ENCODE data around the gene TBXA2R.

TBXA2R gene

DNA sequence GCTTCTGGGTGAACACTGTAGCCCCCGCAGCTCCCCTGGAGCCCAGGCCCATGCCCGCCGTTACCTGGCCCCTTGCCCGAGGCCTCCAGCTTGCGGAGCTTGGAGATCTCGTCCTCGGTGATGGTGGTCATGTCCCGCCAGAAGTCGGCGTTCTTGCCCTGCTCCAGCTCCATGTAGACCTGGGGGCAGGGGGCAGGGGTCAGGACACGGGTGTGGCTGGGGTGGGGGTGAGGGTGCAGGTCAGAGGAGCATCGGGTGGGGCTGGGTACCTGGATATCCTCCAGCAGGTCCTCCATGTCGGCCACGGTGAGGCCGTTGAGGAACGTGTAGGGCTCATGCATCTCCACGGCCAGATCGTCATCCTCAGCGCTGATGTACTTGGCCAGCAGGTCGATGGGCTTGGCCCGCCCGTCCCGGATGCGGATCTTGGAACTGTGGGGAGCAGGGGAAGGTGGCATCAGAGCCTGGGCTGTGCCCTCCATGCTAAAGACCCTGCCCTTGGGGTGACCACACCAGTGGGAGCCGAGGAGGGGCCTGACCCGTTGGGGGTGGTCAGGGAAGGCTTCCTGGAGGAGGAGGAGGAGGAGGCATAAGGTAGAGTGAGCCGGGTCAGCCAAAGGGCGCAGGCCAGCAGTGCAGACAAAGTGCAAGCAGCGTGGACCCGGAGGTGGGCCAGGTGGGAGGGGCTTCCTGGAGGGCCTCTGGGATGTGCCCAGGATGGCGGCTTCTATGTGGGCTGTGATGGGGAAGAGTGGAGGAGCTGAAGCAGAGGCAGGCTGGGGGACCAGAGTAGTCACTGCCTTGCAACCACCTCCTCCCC, 12.3 kb upstream of the TBXA2R start:
- no peak for DNase-seq

DNA sequence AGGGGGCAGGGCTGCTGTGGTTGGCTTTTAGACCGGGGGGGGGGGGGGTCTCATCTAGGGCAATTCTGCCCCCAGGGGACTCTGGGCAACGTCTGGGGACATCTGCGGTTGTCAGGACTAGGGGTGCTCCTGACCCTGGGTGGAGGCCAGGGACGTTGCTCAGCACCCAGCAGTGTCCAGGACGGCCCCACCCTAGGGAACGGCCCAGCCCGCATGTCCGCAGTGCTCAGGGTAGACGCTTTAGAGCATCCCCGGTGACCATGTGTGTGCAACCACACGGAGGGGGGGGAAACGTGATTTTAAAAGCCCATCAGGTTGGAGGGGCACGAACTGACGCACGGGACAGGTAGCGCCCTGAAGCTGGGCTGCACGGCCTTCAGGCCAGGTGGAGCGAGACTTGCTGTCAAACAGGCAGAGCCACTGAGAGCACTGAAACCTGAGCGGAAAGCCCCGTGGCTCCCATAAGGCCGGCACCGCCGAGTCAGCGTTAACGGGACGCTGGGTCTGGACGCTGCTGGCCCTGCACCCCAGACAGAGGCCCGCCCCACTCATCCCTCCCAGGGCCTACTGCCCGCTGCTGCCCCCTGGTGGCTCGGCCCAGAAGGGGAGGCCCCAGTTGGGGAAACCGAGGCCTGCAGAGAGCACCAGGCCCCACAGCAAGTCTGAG, 11.6 kb upstream of the TBXA2R start:
- peak in 3 of 4 experiments; percentile 33 to 53 (median 41) for DNase-seq

DNA sequence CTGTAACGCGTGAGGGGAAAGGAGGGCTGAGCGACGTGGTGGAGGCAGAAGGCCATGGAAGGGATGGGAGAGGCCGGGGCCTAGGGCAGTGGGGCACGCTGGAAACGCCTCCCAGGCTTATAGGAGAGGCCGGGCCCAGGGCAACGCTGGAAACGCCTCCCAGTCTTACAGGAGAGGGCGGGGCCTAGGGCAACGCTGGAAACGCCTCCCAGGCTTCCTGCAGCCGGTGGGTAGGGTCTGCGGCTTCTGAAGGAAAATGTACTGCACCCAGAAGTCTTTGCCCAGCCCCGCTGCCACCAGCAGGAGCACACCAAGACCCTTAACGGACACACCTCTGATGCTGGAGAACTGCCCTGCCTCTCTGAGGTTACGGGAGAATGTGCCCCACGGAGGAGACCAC, 10.8 kb upstream of the TBXA2R start:
- DNase-seq = no peak

DNA sequence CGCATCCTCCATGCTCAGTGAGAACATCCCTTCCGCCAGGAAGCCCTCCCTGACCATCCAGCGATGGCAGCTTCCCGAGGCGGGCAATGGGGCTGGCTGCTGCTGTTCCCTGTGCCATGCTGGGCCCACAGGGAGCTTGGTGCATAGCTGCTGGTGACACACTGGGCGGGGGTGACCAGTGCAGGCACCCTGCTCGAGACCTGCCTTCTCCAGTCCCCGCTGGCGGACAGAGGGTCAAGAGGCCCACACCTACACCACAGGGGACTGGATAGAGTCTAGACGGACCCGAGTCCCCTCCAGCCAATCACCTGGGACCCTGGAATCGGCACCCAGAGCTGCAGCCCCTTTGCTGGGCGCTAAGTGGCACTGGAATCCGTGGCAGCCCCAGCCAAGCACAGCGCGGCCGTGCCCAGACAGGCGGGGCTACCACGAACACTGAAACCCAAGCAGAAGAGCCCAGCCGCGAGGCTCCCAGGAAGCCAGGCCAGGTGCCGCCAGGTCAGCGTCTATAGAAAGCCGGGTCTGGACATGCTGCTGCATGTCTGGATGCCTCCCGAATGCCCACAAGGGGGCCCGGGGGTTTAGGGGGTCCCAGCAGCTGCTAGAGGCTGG, 9.0 kb upstream of the TBXA2R start:
- DNase-seq = no peak

DNA sequence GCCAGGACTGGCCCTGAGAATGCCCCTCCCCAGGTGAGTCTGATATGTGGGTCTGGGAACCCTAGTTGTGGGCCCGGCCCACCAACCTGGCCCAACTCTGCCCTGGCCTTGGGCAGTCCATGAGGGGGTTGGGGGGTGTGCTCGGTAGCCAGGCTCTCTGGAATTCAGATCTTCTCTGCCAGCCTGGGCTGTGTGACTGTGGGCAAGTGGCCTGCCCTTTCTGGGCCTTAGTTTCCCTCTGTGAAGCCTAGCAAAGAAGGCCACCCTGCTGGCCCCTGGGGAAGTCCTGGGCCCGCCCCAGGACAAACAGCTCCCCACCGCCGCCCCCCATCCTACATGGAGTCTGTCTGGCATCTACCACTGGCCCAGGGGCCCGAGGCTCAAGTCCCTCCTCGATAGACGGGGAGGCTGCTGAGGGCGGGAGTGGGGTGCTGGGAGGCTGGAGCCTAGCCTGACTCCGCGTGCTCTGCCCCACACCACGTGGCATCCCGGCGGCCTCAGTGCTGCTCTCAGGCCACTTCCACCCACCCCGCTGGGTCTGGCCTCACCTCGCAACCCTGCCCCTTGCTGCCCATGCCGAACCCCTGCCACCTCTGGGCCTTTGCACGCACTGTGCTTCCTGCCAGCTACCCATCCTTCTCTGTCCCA, 8.3 kb upstream of the TBXA2R start:
- DNase-seq = no peak

DNA sequence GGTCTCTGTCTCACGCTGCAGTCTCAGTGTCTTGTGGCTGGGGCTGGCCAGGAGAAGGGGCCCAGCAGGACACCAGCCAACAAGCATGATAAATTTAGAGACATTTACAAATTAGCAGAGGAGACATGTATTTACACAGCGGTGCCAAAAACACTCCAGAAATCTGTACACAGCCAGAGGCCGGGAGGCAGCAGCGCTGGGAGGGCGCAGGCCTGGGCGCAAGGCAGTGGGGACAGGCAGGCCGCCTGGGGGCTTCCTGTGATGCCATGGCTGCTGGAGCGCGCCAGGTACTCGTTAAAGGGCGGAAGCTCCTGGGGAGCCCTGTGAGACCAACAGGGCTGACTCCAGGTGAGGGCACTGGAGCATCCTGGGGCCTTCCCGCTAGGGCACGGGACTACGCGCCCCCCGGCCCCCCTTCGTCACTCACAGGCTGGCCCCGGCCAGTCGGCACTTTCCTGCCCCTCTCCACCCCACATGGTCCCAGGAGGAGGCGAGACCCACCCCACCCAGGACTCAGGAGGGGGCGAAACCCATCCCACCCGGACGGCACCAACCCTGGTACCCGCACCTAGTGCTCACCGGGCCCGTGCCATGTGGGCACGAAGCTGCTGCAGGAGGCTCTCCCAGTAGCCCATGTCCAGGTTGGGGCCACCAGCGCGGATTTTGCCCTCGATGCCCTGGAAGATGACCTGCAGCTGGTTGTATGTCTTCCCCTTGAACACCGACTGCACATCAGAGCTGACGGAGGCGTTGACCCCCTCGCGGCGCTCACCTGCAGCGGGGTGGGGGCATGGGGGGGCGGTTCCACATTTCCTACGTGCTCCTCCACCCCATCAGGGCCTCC, 7.4 kb upstream of the TBXA2R start:
- no peak for DNase-seq

DNA sequence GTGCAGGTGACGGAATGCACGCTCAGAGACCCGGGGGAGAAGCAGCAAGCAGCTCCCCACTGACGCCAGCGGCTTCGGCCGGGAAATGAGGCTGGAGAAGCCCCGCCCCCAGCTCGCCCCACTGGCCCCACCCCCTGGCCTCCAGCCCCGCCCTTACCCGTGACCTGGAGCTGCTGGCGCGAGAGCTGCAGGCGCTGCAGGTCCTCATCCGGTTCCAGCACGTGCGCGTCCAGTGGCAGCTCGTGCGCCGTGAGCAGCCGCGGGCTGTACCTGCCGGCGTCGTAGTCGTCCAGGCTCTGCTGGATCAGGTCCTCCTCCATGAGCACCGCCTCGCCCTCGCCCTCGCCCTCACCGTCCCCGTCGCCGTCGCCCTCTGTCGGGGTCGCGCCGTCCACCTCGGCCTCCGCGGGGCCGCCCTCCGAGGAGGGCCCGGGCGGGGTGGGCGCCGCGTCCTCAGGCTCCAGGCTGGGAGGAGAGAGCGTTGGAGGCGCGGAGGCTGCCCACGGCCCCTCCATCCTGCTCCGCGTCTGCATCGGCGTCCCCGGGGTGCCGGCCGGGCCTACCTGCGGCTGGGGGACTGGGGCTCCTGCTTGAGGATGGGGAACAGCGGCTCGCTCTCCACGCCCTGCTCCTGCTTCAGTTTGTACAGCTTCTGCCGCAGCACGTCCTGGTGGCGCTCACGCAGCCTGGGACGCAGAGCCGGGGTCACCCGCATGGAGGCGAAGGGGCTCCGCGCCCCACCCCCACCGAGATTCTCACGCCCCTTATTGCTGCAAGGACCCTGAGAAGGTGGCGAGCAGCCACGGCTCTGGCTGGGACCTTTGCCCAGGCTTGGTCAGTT, 6.4 kb upstream of the TBXA2R start:
- DNase-seq = no peak

DNA sequence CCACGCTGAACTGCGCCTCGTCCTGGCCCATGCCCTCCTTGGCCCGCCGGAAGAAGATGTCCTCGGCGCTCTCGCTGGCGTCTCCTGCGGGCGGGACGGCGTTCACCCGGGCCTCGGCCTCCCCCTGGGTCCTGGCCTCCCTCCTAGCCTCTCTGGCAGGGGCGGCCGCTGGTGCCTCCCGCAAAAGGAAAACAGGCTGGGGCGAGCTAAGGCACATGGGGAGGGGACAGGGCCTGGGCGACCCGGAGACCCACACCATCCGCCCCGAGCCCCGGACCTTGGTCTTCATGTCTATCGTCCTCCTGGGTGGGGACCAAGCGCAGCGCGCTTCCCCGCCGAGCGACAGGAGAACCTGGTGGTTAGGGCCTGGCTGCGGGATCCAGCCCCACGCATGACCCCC, 5.7 kb upstream of the TBXA2R start:
- DNase-seq = no peak

DNA sequence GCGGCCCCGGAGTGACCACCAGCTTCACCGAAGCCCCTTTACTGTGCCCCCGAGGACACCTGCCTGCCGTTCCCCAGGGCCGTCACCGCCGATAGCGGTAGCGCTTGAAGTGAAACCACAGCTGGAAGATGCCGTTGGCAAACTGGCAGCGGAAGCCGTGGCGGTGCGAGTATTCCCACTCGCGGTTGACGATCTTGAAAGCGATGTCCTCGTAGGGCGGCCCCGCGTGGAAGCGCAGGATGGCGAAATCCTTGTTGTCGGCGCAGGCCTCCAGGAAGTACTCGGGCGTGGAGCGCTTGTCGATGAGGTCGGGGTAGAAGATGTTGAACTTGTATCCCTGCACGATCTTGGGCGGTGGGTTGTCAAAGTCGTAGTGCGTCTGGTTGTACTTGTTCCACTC, 5.2 kb upstream of the TBXA2R start:
- no peak for DNase-seq

DNA sequence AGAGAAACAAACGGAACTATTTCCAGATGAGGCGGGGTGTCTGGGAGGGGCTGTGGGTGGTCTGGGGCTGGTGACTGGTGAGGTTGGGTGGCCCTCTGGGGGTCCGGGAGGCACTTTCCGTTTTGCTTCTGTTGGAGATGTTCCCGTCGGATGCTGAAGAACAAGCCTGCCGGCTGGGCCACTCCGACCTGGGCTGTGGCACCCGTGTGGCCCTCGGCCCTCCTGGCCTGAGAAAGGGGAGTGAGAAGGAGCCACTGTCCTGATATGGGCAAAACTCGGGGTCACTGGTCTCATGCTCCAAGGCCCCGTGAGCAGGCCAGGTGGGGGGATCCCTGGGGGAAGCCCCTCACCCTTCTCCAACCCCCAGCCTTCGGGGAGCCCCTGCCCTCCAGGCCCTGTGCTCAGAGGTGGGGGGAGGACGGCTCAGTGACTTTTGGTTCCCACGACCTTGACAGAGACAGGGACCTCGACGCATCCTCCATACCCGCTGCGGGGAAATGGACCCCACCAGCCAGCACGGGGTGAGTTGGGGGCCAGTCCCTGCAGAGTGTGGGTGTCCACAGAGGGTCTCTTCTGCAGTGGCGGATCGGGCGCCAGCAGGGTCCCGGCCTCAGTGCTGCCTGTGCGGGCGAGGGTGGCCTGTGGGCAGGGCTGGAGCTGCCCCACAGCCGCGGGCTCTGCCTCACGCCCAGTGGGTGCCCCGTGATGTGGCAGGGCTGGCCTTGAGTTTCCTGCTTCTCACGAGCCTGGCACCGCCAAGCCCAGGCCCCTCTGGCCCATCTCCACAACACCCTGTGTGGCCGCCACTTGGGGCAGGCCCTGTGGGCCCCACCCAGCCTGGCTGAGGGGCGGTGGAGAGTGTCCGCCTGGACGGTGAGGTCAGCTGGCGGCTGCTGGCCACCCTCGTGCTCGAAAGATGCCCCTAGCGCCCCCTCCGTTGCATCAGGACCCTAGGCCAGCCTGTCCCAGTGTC, 4.4 kb upstream of the TBXA2R start:
- no peak for DNase-seq

DNA sequence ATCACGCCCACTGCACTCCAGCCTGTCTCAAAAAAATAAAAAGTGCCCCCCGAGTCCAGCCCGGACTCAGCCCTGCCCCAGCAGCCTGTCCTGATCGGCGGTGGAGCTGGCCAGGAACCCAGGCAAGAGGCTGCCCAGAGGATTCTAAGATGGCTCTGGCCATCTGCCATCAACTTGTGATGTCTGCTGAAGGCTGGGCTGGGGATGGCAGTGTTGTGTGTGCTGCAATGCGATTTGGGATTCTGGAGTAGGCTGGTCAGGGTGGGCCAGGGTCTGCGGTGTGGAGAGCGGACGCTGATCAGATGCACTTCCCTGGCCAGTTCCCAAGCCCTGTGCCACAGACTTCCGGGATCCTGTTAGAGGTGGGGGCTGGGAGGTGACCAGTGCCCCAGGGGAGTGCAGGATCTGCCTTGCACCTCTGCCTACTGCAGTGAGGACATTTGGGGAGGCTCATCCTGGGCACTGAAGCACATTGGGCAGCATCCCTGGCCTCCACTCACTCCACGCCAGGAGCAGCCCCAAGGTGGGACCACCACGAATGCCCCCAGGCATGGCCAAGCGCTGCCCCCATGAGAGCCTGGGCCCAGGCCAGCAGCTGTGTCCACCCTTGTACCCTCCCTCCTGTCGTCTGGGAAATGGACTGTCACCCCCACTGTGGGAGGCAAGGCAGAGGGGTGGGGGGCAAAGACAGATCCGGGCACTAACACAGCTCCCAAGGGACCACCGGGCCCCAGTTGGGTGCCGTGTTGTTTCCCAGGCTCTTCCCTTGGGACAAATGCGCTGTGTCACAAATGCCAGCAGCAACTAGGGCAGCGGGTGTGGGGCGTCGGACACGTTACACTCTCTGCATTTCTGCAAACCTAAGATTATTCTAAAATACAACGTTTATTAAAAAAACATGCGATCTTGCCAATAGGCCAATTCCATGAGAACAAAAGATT, 3.4 kb upstream of the TBXA2R start:
- no peak for DNase-seq

DNA sequence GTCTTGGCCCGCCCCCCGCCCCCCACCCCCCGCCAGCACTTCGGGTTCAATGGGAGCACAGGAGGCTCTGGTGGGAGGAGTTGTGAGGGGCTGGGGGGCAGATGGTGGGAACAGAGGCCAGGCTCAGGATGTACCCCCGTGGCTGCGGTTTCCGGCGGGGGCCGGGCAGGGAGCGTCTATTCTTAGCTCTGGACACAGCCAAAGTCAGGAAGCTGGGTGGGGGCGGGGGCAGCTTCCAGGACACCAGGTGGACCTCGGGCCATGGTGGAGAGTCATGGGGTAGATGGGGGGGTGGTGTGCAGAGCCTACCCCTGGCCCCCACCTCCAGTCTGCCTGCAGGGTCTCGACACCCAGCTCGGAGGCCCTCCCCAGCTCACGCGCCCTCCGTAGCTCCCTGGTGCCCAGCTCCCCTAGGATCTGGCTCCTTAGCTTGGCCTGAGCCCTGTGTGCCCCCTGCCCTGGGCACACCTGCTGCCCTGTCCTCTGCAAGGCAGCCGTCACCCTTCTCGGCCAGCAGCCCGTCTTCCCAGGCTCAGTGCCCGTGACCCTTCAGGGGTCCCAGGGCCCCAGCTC, 2.2 kb upstream of the TBXA2R start:
- no peak for DNase-seq

DNA sequence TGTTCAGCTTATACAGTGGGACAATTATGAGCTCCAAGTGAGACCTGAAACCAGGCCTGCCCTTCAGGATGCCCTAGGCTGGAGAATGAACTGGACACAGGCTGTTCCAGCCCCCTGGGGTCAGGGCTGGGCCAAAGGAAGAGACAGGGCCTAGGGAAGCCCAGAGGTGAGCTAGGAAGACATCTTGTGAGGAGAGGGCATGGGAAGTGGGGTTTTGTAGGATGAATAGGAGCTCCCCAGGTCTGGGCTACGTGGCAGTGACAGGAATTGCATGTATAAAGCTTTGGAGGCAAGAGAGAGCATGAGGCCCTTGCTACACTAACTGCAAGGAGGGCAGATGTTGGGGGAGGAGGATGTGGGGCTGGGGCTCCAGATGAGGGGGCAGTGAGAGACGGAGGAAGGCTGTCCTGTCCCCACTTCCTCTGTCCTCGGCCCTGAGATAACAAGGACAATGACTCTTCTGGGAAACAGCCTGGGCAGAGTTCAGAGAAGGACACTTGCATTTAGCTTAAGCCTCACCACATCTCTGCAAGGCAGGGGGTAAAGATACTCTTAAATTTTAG, 1.5 kb upstream of the TBXA2R start:
- no peak for DNase-seq

DNA sequence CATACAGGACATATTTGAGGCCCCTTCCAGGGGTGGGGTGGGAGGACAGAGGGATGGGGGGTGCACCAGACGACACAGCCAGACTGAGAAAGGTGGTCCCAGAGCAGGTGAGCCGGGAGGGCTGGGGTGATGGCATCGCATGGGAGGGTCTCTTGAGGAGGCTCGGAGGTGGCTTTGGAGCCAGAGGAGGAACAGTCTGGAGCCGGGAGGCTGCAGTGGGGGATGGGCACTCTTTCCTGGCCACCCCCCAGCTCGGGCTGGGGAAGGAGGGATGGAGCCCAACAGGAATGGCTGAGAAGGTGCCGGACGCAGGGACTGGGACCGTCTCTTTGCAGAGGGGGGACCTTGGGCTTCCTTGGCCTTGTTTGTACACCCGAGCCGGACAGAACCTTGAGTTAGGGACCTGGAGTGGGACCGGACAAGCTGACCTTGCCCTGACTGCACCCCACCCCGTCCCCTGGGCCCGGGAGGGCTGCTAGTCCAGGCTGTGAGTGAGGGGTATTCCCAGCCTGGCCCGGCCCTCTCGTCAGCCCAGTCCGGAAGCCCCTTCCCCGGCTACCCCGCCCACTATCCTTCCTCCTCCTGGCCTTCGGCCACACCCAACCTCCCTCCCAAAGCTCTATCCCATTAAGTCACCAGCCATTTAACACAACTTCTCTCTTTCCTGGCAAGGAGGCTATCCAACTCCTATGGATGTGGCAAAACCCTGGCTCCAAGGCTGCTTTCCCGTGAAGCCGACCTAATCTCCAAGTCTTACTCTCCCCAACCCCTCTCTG, 816 bp upstream of the TBXA2R start:
- no peak for DNase-seq

DNA sequence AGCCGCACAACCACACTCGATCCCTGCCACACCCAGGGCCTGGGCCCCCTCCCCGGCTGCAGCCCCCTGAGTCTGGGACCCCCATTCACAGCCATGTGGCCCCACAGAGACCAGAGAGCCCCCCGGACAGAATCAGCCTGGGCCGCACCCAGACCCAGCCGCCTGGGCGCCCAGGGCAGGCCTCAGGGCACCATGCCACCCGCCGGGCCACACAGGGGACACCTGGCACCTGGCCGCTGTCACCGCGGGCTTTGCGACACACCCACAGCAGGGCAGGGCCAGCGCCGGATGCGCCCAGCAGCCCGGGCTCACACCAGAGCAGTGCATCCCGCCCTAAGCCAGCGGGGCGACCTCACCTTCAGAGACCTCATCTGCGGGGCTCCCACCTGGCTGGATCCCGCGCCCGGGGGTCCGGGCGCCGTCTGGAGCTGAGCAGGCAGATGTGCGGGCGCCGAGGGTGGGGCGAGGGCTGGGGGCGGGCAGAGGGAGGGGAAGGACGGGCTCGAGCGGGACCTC, 443 bp downstream of the TBXA2R start:
- no peak for DNase-seq

DNA sequence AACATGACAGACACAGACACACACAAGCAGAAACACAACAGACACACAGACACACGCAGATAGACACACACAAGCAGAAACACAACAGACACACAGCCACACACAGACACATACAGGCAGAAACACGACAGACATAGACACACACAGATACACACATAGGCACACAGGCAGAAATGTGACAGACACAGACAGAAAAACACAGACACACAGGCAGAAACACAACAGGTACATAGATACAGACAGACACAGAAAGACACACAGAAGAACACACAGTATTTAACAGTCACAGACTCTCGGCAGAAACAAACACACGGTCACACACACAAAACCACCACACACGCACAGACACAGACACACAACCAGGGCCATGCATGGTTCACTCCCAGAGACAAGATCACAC, 905 bp downstream of the TBXA2R start:
- DNase-seq = no peak

DNA sequence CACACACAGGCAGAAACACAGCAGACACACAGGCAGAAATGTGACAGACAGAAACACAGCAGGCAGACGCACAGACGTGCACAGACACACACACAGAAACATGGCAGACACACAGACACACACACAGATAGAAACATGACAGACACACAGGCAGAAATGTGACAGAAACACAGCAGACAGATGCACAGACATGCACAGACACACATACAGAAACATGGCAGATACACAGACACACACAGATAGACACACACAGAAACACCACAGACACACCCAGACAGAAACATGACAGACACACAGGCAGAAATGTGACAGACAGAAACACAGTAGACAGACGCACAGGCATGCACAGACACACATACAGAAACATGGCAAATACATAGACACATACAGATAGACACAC, 1.3 kb downstream of the TBXA2R start:
- DNase-seq = no peak

DNA sequence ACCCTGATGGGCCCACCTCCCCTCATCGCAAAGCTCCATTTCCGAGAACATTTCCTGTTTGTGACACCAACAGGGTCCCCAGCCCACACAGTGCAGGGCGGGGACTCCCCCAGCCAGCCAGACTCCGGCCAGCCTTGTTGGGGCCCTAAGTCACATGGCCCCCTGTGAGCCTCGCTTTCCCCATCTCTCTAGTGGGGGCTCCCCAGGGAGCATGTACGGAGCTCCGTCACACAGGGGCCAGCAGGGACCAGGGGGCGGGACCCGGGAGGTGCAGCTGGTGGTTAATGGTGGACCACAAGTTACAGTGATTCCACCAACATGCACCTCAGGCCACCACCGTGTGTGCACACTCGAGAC, 1.7 kb downstream of the TBXA2R start:
- no peak for DNase-seq
